ENCODE data around the gene SPRR4. TPM values are rescaled to one million over a fixed set of nuclear protein-coding genes. Genes with fewer than 3 reads are reported as not detected.

Gene SPRR4, protein sequence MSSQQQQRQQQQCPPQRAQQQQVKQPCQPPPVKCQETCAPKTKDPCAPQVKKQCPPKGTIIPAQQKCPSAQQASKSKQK
- total RNA-seq, result not detected

DNA sequence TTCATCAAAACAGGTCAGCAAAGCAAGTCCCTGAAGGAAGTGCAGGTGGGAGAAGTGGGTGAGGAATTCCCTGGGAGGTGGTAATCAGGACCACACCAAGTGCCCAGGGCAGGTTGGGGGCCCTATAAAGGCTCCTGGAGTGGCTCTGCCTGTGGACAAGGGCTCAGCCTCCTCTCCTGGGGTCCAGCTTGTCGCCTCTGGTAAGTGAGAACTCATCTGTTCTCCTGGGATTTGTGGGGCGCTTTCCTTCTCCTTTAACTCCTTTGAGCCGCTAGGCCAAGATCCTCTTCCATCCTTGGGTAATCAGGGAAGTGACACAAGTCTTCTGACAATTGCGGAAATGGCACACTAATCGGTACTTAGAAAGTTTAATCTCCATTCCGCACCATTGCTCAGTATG, at the start of gene SPRR4:
Gene SPRR4, plus strand, starts transcription at position 154 of the 400 bp plus-strand sequence. CDS start 1,243 bp downstream, outside the sequence.
- H3K9me3 Mint-ChIP-seq, result no peaks in the 10 kb centered on the region

DNA sequence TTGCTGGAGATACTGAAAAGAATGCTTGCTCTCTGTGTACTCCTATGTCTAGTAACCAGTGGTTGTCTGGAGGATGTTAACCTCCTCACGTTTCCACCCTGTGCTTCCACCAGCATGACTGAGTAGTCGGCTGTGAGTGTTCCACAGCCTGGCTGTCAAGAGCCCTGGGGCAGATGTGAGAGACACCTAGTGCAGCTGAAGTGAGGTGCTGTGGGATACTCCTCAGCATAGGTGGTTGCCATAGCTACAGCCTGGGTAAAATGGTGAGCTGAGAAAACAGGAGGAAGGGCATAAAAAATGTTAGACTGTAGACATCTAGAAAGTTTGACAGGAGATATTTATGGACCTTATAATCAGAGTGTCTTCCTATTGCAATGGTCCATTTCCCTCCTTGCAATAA, 46.3 kb upstream of the SPRR4 start:
- H3K4me3 Mint-ChIP-seq, result no peak overlapping the region
- no peak overlapping the region for H3K27ac Mint-ChIP-seq
- H3K27me3 Mint-ChIP-seq, result peaks cover 10% of the 10 kb centered on the region
- H3K36me3 Mint-ChIP-seq, result no peaks in the 10 kb centered on the region
- no peaks in the 10 kb centered on the region for H3K9me3 Mint-ChIP-seq
- no peaks in the 10 kb centered on the region for H3K4me1 Mint-ChIP-seq
- no peak for DNase-seq

More for the DNA sequence above, at the start of gene SPRR4:
- no peaks in the 10 kb centered on the region for H3K4me1 Mint-ChIP-seq
- H3K36me3 Mint-ChIP-seq, result no peaks in the 10 kb centered on the region
- no peak within 1 kb of the TSS for H3K27ac Mint-ChIP-seq
- no peak for DNase-seq
- peaks cover 15% of the 10 kb centered on the region for H3K27me3 Mint-ChIP-seq
- no peak within 1 kb of the TSS for H3K4me3 Mint-ChIP-seq

DNA sequence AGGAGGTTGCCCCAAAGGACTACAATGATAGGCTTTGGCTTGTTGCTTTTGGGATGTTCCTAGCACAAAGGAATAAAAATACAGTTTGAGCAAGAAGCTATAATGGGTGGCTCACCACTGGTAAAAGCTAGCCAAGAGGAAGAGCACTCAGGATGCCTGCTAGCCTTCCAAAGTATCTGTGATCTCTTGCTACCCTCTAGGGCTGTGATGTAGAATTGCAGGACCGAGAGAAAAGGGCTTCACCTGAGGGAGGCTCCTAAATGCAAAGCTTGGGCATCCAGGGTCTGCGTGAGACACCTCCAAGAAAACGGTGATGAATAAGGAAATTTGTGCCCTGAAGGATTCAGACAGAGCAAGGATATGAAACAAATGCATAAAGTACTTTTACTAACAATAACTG, 44.4 kb upstream of the SPRR4 start:
- no peaks in the 10 kb centered on the region for H3K9me3 Mint-ChIP-seq

DNA sequence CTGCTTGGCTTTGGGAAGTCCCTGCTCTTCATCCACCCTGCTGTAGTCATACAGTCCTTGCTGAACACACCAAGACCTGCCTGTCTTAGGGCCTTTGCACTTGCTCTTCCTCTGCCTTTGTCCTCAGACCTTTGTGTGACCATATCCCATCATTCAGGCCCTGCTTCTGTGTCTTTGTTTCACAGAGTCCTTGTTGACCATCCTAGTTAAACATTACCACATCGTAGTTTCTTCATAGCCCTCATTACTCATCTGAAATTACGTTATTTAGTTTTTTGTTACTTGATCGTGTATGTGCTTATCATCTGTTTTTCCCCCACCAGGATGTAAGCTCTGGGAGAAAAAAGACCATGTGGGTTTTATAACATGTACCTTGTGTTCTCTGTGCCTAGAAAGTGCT, 41.8 kb upstream of the SPRR4 start:
- DNase-seq, result no peak
- H3K36me3 Mint-ChIP-seq, result no peaks in the 10 kb centered on the region
- H3K27me3 Mint-ChIP-seq, result peaks cover 13% of the 10 kb centered on the region
- H3K27ac Mint-ChIP-seq, result no peak overlapping the region
- H3K9me3 Mint-ChIP-seq, result no peaks in the 10 kb centered on the region
- no peak overlapping the region for H3K4me3 Mint-ChIP-seq
- H3K4me1 Mint-ChIP-seq, result no peaks in the 10 kb centered on the region

More for the DNA sequence above, 44.4 kb upstream of the SPRR4 start:
- no peak for DNase-seq
- peaks cover 13% of the 10 kb centered on the region for H3K27me3 Mint-ChIP-seq
- H3K4me3 Mint-ChIP-seq, result no peak overlapping the region
- H3K27ac Mint-ChIP-seq, result no peak overlapping the region
- H3K4me1 Mint-ChIP-seq, result no peaks in the 10 kb centered on the region
- H3K36me3 Mint-ChIP-seq, result no peaks in the 10 kb centered on the region

DNA sequence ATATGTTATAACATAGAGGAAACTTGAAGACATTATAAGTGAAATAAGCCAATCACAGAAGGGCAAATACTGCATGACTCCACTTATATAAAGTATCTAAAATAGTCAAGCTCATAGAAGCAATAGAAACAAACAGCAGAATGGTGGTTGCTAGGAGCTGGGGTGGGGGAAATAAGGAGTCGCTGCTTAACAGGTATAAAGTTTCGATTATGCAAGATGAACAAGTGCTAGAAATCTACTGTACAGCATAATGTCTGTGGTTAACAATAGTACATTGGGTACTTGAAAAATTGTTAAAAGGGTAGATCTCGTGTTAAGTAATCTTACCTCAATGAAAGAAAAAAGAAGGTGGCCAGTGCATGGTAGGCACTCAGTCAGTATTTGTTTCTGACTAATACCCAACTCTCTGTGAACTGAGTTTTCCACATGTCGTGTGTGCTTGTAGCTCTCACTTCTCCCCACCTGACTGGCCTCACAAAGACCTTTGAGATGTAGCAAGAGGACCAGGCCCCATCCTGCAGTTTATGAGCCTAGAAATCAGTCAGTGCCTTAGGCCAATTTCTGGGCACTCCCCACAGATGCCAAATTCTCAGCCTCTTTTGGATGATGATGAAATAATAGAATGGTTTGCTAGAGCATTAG, 38.2 kb upstream of the SPRR4 start:
- H3K4me1 Mint-ChIP-seq, result no peaks in the 10 kb centered on the region
- no peaks in the 10 kb centered on the region for H3K36me3 Mint-ChIP-seq
- H3K4me3 Mint-ChIP-seq, result no peak overlapping the region
- no peak overlapping the region for H3K27ac Mint-ChIP-seq
- H3K27me3 Mint-ChIP-seq, result peaks cover 15% of the 10 kb centered on the region
- DNase-seq, result no peak
- H3K9me3 Mint-ChIP-seq, result peaks cover 1% of the 10 kb centered on the region

DNA sequence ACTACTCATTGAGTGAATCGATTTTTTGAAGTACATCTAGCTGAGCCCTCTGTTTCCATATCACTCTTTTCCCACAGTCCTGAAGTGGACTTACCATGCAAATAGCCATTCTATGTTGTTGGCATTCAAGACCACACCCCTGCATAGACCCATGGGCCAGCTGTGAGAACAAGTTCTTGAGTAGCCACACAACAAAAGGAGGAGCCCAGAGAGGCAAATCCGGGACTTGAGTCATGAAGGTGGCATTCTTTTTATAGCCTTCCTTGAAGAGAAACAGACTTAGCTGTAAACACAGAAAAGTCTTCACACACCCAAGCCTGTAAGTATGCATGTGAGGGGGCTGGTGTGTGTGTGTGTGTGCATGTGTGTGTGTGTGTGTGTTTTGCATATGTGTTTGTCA, 37.3 kb upstream of the SPRR4 start:
- H3K4me3 Mint-ChIP-seq, result no peak overlapping the region
- peaks cover 1% of the 10 kb centered on the region for H3K9me3 Mint-ChIP-seq
- no peaks in the 10 kb centered on the region for H3K4me1 Mint-ChIP-seq
- DNase-seq, result no peak
- peaks cover 15% of the 10 kb centered on the region for H3K27me3 Mint-ChIP-seq
- H3K36me3 Mint-ChIP-seq, result no peaks in the 10 kb centered on the region
- H3K27ac Mint-ChIP-seq, result no peak overlapping the region

DNA sequence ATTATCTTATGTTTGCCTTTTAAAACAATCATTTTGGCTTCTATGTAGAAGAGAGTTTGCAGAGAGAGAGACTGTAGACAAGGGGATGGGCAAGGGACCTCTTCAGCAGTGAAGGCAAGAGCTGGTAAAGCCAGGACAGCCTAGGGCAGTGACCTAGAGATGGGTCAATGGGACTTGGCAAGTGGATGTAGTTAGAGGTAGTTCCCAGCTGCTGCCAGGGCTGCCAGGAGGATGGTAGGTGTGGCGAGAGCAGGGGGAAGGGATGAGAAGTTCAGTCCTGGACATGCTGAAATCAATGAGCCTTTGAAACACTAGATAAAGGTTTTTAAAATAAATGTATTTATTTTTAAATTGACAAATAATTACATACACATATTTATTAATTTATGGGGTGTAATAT, 29.8 kb upstream of the SPRR4 start:
- Mint-ChIP-seq H3K9me3 (peaks cover 1% of the 10 kb centered on the region), H3K27ac (no peak overlapping the region), H3K27me3 (peaks cover 13% of the 10 kb centered on the region), H3K4me1 (no peaks in the 10 kb centered on the region), H3K36me3 (no peaks in the 10 kb centered on the region), H3K4me3 (no peak overlapping the region)
- DNase-seq, result no peak

DNA sequence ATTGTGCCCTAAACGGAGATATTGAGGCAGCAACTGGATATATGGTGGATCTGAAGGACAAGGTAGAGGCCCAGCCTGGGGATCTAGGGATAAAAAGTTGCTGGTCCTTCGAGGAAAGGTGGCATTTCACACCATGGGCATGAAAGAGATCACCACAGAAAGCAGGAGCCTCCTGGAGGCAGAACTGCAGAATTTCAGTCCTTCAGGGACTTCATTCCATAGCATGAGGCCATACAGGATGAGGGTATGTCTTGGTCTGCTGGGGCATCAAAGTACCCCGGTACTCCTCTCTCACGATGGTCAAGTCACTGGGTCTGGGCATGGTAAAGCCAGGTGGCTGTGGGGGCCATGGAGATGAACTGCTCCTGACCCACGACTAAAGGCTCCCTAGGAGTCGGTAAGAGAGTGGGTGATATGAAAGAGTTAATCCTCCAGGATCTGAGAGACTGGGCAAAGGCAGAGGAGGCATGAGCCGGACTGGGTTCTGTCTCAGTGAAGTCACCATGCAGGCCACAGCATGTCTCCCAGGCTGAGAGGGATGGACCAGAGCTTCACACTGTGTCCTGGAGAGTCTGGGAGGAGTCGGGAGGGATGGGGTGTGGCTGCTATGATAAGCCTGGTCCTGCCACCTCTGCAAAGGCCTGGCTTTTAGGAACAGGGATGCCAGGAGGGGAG, 29.3 kb upstream of the SPRR4 start:
- H3K27ac Mint-ChIP-seq, result no peak overlapping the region
- H3K4me3 Mint-ChIP-seq, result no peak overlapping the region
- no peak for DNase-seq
- peaks cover 13% of the 10 kb centered on the region for H3K27me3 Mint-ChIP-seq
- H3K9me3 Mint-ChIP-seq, result peaks cover 1% of the 10 kb centered on the region
- H3K4me1 Mint-ChIP-seq, result no peaks in the 10 kb centered on the region
- H3K36me3 Mint-ChIP-seq, result no peaks in the 10 kb centered on the region

DNA sequence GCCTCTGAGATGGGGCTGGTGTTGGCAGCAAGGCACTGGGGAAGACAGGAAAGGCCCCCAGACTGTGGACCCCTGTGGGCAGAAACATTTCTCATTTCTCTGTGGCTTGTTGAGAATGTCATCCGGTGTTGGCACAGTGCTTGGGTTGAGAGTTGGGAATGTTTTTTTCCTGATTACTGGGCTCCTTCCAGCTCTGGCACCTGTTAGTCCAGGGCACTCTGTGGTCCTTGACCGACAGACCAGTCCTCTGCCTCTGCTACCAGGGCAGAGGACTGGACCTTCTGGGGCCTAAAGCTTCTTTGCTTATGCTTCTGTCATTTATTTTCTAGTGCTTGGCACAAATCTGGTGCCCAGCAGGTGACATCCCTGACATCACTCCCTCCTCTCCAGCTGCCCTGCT, 28.3 kb upstream of the SPRR4 start:
- Mint-ChIP-seq H3K4me1 (no peaks in the 10 kb centered on the region), H3K27ac (no peak overlapping the region), H3K9me3 (no peaks in the 10 kb centered on the region), H3K36me3 (no peaks in the 10 kb centered on the region), H3K4me3 (no peak overlapping the region), H3K27me3 (peaks cover 11% of the 10 kb centered on the region)
- DNase-seq, result no peak

DNA sequence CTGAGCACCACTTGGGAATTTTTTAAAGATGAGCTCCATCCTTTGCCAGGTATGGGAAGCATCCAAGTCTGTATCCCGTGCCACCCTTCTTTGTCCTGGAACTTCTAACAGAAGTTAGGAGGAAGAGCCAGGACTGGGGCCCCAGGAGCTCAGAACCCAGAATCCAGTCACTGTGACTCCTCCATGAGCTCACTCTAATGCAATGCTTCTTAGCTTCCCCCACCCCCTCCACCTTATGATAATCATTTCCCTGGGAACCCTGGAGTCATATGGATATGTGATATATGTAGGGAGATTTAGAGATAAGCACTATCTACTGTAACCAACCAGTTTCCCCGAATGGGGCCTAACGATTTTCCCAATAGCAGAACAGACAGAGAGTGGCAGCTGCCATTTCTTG, 24.2 kb upstream of the SPRR4 start:
- H3K36me3 Mint-ChIP-seq, result no peaks in the 10 kb centered on the region
- H3K27me3 Mint-ChIP-seq, result peaks cover 11% of the 10 kb centered on the region
- no peaks in the 10 kb centered on the region for H3K4me1 Mint-ChIP-seq
- H3K9me3 Mint-ChIP-seq, result no peaks in the 10 kb centered on the region
- no peak overlapping the region for H3K4me3 Mint-ChIP-seq
- no peak for DNase-seq
- no peak overlapping the region for H3K27ac Mint-ChIP-seq

DNA sequence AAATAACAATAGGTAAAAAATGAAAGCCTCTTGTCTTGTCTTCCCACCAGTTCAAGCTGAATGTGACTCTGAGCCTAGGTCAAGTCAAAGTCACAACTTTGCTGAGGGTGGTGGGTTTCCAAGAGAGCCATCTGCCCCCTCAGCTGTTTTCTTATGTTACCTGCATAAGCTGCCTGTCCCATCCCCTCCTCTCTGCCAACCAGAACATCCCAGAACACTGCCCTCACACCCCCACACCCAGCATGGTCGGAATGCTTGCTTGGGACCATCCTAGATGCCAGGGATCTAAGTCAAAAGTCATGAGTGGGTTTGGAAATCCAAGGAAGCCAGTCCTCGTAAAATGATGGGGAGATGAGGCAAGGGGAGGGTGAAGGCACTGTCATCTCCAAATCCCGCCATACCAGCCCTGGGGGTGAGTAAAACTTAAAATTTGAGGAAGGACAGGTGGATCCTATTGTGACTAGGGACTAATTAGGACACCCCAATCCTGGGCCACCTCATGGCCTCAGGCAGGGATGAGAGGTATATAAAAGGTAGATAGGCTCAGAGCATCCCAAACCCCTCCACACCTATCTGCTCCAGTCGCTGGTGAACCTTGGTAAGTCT, 23.7 kb upstream of the SPRR4 start, which contains the start of gene SPRR5:
Gene SPRR5, plus strand, starts transcription at position 556 of the 606 bp plus-strand sequence. CDS start 1,349 bp downstream, outside the sequence.
- no peak for DNase-seq
- H3K36me3 Mint-ChIP-seq, result no peaks in the 10 kb centered on the region
- no peak within 1 kb of the TSS for H3K27ac Mint-ChIP-seq
- no peaks in the 10 kb centered on the region for H3K9me3 Mint-ChIP-seq
- no peak within 1 kb of the TSS for H3K4me3 Mint-ChIP-seq
- no peaks in the 10 kb centered on the region for H3K4me1 Mint-ChIP-seq
- H3K27me3 Mint-ChIP-seq, result peaks cover 11% of the 10 kb centered on the region

DNA sequence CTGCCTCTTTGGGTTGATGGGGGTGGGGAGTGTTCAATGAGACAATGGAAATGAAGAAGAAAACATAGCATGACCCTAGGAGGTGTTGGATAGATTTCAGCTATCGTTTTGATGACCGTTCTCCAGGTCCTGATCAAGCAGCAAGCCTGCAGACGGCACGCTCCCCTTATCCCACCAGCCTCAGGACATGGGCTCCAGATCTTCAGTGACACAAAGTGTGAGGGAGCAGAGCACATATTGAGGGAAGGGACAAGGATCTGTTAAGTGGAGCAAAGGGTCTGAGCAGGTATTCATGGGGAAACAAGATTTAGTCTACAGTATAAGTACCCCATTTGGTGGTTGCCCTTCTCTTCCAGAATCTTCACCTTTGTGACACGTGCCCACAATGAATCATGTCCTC, 18.7 kb upstream of the SPRR4 start:
- Mint-ChIP-seq H3K4me1 (no peaks in the 10 kb centered on the region), H3K9me3 (no peaks in the 10 kb centered on the region), H3K36me3 (no peaks in the 10 kb centered on the region), H3K4me3 (no peak overlapping the region), H3K27me3 (peaks cover 8% of the 10 kb centered on the region), H3K27ac (no peak overlapping the region)
- no peak for DNase-seq

DNA sequence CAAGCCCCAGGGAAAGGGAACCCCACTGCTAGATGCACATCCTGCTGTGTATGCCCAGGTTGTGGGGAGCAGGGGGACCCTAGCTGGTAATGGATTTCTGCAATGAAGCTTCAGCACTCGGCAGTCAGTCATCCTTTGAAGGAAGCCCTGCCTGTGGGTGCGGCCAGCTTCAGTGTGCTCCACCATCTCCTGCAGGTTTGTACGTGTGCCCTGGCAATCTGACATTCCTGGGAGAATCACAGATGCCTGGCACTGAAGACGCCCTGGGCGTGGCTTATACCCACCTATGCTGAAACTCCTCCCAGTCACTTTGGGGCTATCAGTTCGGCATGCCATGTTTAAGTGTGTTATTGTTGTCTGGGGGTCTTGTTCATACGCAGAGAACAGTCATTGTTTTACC, 16.7 kb upstream of the SPRR4 start:
- no peaks in the 10 kb centered on the region for H3K36me3 Mint-ChIP-seq
- H3K9me3 Mint-ChIP-seq, result no peaks in the 10 kb centered on the region
- no peaks in the 10 kb centered on the region for H3K4me1 Mint-ChIP-seq
- H3K27ac Mint-ChIP-seq, result no peak overlapping the region
- H3K27me3 Mint-ChIP-seq, result peaks cover 6% of the 10 kb centered on the region
- no peak for DNase-seq
- no peak overlapping the region for H3K4me3 Mint-ChIP-seq

DNA sequence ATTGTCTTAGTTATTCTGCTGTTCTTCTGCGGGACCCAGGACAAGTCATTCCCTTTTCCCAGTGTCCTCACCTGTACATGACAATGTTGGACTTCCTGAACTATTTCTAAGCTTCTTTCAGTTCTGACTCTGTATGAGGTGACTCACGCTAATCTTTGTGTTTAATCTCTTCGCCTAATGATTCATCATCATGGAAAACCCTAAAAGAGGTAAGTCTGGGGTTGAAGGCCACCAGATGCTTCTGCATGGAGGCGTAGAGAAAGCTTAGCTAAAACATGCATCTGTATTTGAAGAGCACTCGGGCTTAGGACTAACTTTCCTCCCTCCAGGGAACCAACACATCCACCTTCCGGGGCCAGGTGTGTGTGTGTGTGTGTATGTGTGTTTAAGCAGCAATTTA, 16.0 kb upstream of the SPRR4 start:
- H3K36me3 Mint-ChIP-seq, result no peaks in the 10 kb centered on the region
- H3K4me3 Mint-ChIP-seq, result no peak overlapping the region
- H3K27ac Mint-ChIP-seq, result no peak overlapping the region
- no peaks in the 10 kb centered on the region for H3K4me1 Mint-ChIP-seq
- DNase-seq, result no peak
- no peaks in the 10 kb centered on the region for H3K9me3 Mint-ChIP-seq
- H3K27me3 Mint-ChIP-seq, result peaks cover 3% of the 10 kb centered on the region

DNA sequence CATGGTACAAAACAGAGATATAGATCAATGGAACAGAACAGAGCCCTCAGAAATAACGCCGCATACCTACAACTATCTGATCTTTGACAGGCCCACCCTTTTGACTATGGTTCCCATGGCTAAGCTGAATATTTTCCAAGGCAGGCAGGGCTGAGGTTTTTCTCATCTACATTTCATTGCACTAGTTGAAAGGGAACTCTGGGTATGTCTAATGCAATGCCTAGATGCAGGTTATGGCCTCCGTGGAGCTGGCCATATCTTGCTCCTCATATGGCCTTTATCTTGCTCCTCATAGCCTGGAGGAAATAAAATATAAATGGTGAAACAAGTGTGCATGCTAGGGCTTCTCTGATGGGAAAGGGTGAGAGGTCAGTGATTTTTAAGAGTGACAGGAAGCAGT, 12.9 kb upstream of the SPRR4 start:
- DNase-seq, result no peak
- H3K9me3 Mint-ChIP-seq, result no peaks in the 10 kb centered on the region
- peaks cover 2% of the 10 kb centered on the region for H3K4me1 Mint-ChIP-seq
- H3K27me3 Mint-ChIP-seq, result peaks cover 3% of the 10 kb centered on the region
- no peak overlapping the region for H3K4me3 Mint-ChIP-seq
- H3K36me3 Mint-ChIP-seq, result no peaks in the 10 kb centered on the region
- H3K27ac Mint-ChIP-seq, result no peak overlapping the region
